Activated CD4-positive, alpha-beta T cell treated with anti-CD3 and anti-CD28 coated beads, Interleukin-10, Interleukin-2, amounts not matched to agents 100 ng/mL and 50 ng/mL, durations not matched to agents 16 hours and 8 hours (primary cell): ENCODE data around the gene RGS7BP.

Experiments used
- DNase-seq: peaks from one replicate; pipeline ENCODE4 v3.0.0-alpha.2; 2020

Gene RGS7BP

DNA sequence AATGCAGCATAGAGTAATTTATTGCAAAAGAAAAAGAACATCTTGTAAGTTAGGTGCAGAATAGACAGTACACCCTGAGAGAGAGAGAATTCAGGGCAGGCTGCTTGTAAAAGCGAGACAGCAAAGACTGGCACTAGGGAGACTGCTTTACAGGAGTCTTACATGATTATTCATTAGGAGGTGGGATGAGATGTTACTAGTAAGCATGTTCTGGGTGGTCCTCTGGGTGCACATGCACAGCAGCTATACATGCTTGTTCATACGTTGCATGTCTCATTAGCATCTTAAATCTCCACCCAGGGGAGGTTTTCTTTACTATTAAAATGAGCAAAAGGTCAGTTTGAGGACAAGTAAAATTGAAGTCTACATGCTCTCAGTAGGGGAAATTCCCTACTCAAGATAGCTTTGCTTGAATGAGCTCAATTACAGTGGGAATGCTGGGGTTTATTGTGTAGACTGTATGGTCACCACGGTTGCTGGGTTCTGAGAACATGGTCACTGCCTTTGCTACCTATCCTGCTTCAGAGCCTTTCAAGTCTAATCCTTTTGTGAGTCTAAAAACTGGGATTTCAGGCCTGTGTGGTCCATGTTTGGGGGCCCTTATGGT lies 60.6 kb downstream of the RGS7BP start:
- no peak for DNase-seq

DNA sequence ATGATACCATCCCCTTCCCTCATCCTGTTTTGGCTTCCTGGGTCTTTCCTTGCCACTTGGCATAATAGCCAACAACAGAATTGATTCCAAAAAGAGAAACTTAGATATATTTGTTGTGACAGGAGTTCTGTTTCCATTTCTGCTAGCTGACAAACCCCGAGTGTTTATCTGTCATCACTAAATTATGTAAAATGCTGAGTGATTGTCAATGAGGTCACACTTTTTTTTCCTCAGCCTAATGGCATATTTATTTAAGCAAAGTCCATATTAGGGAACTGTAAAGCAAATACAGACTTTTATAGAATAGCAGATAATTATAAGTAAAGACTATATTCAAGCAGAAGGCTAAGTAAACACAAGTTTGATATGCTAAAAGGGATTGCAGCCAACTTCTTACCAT lies 64.0 kb downstream of the RGS7BP start:
- no peak for DNase-seq

DNA sequence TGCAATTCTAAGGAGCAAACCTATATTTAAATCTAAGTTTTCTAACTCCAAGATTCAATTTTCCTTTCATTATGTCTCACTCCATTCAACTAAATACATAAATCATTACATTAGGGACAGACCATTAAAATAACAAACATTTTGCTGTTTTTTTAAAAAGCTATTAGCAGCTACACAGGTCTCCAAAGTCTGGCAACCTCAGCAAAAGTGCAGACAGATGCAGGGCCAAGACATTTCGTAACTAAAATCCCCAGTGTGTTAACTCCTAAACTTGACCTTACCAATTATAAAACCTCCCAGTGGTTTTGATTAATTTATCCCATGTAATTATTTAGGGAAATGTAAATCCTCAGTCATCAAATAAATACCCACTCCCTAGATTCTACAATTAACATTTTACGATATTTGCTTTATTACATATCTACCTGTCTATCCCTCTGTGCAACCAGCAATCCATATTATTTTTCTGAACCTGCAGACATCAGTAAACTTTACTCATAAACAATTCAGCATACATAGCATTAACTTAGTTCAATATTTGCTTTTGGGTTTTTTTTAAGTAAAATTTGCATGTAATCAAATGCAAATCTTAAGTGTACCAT lies 64.7 kb downstream of the RGS7BP start:
- DNase-seq, result no peak

DNA sequence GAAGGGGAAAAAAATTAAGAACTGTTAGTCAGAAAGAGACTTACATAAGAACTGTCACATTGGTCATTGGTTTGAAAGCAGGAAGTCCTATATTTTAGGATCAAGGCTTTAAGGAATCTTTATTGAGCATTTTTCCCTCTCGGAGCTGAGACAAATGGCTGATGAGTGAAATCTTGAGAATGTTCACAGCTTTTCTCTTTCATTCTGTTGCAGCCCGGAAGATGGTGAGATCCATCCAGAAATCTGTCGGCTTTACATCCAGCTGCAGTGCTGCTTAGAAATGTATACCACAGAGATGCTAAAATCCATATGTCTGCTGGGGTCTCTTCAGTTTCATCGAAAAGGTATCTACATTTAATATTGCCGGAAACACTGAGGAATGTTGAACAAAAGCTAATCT lies 69.7 kb downstream of the RGS7BP start:
- no peak for DNase-seq

DNA sequence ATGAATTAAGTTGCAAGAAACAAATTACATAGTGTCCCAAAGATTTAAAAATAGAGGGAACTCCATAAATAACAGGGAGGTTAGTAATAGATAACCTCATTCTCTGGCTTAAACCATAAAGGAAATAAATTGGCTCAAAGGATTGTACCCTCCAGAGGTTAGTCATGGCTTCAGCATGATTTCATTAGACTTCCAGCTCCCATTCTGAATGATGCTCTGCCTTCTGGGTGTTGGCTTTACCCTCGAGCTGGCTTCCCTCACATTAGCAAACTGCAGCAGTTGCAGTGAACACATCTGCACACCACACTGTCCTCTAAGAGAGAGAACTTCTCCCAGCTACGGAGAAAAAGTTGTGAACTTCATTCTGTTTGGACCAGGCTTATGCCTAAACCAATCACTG lies 70.4 kb downstream of the RGS7BP start:
- DNase-seq, result no peak

DNA sequence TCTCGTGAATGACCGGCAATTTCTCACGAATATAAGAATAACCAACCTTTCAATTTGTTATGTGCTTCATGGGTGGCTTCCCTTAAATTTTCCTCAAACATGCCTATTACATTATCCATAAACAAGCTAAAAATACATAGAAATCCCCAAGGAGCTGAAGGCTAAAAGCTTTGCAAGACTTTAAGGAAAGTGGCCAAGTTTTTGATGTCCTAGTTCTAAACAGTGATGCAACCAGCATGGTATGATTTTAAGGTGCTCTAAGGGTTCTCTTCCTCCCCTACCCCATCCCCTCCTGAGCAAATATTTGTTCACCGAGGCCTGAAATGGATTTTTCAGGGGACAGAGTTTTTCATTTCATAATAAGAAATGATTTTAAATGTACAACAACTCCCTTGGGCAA lies 79.8 kb downstream of the RGS7BP start:
- DNase-seq, result no peak

DNA sequence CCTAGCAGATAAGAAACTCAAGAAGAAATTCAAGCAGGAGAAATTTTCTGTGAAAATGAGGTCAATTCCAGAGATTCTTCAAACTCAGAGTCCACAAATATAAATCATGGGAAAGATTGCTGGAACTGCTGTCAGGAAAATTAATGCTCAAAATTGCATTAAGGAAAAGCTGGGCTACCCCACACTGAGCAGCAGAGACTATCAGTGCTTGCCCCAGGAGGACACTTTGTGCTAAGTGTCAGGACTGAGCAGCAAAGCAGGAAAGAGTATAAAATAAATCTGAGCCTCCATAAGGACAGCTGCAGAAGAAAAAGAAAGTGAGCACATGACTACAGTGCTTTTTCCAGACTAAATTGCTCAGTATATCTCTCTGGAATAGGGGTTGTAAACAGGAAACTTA lies 81.6 kb downstream of the RGS7BP start:
- DNase-seq, result no peak

DNA sequence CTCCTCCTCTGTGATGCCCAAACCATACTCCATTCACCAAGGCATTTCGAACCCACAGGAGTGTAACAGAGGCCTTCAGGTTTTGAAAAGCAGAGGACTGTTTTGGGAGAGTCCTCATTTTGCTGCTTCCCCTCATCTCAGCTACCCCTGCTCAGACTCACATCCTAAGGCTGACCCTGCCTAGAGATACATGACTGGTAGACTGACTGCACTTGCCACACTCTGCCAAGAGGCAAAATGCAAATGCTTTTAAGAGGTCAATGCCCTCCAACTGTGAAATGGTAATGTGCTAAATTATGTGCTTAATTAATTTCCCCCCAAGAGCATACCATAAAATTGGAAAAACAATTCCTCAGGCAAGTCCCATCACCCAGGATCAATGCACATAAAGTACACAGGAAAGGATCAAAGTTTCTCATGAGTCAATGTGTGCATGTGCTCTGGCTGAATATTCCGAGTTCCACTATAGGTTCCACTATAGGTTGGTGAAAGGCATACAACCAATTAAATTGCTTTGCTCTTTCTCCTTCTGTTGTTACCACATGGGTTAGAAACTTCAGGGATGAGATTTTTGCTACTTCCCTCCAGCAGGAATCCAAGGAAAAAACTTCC lies 87.0 kb downstream of the RGS7BP start:
- DNase-seq, result no peak

DNA sequence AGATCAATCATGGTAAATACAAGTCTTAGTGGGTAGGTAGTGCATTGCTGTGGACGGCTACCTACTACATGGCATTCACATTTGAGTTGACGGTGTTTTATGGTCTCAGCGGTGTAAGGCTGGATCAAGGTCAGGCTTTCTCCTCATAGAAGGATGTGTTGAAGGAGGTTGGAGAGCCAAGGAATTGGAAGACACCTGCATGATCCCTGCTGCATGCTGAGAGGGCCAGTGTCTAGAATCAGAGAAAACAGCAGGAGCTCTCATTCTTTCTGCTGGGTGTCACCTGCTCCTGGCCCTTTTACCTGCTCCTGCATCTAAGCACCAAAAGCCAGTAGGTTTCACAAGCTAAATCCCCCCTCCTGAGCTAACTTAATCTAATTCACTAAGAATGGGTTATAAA lies 88.2 kb downstream of the RGS7BP start:
- DNase-seq, result no peak

DNA sequence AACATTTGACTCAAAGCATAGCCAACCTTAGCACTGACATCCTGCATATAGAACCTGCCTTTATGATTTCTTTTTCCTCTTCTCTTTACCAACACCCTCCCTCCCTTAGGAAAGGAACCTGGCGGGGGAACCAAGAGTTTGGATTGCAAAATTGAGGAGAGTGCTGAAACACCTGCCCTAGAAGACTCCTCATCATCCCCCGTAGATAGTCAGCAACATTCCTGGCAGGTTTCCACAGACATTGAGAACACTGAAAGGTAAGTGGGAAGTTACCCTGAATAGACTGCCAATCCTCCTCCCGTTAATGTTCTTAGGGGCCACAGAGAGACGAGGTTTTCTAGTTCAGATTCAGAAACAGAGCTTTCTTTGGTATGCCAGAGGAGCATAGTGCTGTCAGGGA lies 88.8 kb downstream of the RGS7BP start:
- DNase-seq, result no peak

DNA sequence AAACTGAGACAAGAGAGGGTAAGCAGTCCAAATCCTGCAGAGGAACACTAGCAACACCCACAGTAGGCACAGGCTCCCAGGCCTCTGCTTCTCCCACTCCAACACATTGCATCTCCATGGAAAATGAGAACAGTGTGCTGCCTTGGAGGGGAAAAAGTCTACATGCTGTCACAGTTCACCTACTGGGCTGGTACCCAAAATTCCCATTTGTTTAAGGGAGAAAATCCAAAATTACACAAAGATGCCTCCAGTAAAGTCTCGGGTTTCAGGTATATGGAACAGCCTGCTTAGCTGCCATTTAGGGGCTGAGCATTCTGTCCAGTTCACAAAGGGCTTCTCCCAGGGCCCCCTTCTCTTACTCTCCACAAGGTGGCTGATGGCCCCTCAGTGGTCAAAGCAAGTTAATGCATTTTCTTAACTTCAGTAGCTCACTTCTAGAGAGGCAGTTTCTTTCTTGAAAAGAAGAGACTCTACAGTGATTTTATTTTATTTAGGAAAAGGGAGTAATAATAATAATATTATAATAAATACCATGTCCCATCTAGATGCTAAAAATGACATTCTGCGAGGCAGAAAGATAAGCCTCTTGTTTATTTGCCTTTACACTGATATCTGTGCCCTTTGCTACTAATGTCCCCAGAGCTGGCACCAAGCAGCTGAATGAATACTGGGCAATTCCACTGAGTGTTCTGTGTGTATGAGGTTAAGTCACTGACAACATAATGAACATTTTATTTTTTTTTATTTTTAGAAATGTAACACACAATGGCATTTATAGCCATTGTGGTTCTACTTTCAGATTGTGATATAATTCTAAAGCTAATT lies 89.4 kb downstream of the RGS7BP start:
- no peak for DNase-seq

DNA sequence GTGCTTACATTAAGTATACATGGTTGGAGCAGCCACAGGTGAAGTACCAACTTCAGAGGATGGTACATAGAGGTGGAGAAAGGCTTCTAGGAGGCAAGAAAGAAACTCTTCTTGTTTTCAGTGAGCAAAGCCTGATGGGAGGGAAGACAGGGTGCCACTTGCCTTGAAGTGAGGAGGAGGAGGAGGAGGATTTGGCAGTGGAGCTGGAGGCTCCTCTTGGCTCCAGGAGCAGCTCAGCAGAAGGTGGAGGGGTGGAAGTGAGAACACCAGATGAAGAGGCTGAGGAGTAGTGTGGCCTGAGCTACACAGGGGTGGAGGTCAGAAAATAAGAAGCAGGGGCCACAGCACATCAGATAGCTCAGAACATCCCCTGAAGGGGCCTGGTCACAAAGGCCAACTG lies 93.4 kb downstream of the RGS7BP start:
- DNase-seq, result no peak

DNA sequence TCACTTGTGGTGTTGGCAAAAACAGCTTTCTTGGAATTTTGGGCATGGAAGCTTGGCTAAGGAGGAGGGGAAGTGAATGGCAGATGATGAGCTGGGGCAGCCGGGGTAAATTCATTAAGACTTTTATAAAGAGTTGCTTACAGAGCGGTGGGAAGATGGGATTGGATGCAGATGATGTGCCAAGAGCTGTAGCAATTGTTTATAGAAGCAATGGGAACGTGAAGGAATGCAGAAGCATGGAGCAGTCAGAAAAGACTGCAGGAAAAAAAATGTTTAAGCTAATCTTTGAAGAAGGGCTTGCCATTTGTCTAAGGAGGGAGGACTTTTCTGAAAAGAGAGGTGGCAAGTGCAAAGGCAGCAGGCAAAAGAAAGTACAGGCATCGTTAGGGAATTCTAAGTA lies 97.9 kb downstream of the RGS7BP start:
- no peak for DNase-seq

DNA sequence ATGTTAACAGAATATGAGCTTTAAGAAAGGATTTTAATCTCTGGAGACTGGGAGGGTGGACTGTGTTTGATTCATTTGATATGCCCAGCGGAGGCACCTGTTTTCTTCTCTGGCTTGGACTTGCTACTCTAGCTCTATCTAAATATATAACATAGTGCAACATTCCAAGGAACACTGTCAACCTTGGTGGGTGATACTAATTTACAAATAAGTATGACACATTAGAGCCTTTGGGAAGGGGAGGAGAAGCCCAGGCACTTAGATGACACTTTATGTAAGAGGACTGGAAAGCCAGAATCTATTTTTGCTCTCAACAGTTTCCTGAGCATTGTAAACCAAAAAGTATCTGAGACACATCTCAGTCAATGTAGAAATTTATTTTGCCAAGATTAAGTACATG lies 101.1 kb downstream of the RGS7BP start:
- DNase-seq, result no peak

DNA sequence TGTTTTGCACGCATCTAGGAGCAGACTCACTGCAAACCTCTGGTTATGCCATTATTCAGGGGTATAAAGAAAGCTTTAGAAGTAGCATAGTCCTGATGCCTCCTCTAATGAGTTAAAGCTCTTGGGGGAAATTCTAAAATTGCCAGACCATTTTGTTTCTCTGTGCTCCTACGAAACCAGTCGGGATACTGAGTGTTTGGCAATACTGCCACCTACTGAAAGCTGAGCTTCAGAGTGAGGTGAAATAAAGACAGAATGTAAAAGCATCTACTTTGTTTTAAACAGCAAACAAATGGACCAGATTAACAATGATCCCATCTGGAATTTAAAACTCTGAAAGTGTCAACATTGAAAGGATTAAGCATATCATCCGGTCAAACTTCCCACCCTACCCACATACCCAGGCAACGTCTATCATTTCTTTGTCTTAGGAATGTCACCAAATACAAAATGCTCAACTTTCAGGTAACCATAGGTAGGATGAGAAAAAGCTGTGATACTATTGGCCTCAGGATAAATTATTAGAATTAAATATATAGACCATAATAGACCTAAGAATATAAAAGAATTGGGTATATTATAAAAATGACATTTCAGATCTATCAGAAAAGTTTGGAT lies 106.6 kb downstream of the RGS7BP start:
- DNase-seq, result peak; percentile 34

DNA sequence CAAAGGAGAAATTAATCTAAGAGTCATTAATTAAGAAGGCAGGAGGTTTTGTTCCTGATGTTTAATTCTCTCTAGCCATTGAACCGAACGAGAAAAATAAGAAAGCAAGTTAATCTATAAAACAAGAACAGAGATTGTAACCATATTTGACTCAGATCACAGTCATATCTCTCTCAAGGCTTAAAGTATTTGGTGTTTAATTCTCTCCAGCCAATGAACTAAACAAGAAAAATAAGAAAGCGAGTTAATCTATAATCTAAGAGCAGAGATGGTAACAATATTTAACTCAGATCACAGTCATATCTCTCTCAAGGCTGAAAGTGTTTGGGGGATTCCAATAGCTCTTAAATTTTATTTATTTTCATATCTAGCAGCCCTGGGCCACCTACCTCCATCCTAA lies 110.1 kb downstream of the RGS7BP start:
- DNase-seq, result no peak

DNA sequence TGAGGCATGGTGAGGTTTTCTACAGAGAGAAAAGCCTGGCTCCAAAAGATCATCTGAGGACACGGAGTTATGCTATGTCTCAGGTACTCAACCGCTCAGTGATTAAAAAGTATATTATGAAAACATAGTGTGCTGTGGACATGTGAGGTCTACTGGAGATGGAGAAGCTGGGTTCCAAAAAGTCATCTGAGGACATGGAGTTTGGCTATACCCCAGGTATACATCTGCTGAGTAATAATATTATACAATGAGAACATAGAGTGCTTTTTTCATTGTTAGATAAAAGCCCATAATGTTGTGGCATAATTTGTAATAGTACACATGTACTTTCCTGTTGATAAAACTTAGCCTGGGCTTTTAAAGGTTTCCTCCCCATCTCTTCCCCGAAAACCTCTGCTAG lies 113.8 kb downstream of the RGS7BP start:
- DNase-seq, result no peak

DNA sequence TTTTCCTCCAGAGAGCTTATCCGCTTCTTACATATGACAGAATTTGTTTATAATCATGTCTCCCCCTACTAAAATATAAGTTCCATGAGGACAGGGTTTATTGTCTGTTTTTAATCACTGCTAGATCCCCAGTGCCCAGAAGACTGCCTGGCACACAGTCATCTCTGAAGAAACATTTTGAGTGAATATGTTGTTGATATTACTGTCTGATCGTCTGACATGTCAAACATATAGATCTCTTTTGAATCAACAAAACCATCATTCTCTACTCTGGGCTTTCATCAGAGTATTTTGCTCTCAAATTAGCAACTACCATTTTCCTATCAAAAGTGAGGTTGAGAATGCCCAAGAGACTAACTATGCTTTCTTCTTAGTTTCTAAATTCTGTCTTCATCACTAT lies 117.2 kb downstream of the RGS7BP start:
- peak; percentile 49 for DNase-seq

DNA sequence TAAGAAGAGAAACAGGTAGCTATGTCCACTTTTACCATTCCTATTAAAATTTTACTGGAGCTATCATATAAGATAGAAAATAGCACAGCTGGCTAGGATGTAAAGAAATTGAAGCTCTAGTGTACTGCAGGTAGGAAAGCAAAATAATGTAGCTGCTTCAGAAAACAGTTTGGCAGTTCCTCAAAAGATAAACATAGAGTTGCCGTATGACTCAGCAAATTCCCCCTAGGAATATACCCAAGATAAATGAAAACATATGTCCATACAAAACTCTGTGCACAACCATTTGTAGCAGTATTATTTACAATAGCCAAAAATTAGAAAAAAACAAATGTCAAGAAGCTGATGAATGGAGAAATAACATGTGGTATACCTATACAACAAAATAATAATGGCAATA lies 119.9 kb downstream of the RGS7BP start:
- DNase-seq, result no peak

DNA sequence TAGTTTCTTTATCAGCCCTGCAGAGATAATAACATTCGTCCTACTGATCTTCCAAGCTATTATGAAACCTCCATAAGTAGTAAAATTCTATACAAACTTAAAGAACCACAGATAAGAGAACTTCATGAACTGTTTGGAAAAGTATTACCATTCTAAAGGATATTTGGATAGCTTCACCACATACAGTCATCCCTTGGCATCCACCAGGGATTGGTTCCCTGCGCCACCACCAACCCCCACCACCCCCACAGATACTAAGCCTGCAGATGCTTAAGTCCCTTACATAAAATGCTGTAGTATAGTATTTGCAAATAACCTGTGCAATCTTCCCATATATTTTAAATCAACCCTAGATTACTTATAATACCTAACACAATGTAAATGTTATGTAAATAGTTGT lies 123.1 kb downstream of the RGS7BP start:
- DNase-seq, result no peak

DNA sequence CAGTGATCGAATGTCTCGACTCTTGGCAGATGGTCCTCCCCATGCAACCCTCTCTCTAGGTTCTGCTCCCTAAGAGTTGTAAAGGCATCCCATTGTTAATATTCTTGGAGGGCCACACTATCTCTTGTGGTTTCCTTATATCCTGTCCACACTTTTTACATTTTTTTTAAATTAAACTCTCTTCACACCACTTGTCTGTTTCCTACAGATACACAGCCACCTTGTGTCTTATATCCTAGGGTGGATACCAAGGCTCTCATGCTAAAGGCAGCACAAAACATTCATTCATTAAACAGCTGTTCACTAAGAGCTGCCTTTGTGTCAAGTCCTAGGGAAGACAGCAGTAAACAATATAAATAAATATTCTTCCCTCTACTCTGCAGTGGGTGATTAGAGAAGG lies 124.0 kb downstream of the RGS7BP start:
- DNase-seq, result no peak

DNA sequence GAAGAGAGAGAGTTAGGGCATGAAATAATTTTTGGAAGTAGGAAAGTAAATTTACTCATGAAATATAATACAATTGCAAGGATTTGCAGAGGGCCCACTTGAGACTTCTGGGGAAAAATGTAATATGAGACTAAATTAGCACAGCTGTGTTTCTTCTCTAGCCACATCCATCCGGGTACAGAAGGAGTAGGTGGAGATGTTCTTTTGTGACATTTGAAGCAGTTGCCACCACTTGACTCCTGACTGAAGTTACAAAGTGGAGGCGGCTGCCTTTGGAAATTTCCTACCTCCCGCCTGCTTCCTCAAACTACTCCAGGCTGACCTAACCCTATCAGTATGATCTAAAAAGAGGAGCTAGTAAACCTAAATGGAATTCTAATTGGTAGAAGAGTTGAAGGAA lies 126.4 kb downstream of the RGS7BP start:
- DNase-seq, result no peak

DNA sequence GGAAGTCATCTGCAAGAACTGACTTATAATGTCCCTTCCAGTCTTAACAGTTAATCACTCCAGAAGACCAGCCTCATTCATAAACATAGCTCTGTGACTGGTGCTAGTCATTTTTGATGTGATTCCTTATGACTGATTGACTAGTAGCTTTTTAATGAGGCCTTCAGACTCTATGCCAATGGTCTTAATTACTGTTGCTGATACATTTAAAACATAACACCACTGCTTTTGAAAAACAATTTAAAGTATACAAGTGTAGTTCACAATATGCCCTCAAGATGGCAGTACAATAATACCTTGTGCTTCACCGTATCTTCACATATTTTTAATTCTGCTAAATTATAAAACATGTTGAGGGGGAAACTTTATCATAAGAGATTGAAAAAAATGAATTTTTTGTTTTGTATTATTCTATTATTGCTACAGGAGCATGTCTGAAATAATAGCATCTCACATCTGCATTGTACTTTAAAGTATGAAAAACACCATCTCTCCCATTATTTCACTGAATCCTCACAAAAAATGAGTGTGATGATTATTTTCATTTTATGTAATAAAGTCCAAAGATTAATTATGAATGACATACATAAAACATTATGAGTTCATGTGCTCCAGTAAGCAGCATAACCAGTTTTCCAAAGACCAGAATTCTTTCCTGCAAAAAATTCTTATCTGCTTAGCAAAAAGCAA lies 129.3 kb downstream of the RGS7BP start:
- DNase-seq, result peak; percentile 33
